H1 (cell line): Measurements from ENCODE around the gene ZBTB20. TPM values are rescaled to one million over a fixed set of nuclear protein-coding genes. Genes with fewer than 3 reads are reported as not detected.

Experiments used
- GTF2F1 ChIP-seq: IDR thresholded peaks from 2 replicates; pipeline ENCODE4 v1.6.1; 2012; ENCODE audit warnings: low read depth, low read length, improper control_type of control experiment, borderline replicate concordance
- KDM4A ChIP-seq: IDR thresholded peaks from one replicate; pipeline ENCODE4 v1.7.1; 2012; ENCODE audit warnings: low read depth, mild to moderate bottlenecking, moderate library complexity, low read length, inconsistent platforms; ENCODE audit not compliant: severe bottlenecking
- SIX5 ChIP-seq: IDR thresholded peaks from 2 replicates; pipeline ENCODE4 v1.6.1; 2011; ENCODE audit warnings: mild to moderate bottlenecking, low read depth, low read length
- polyA plus RNA-seq, 7 experiments: library from polyadenylated mRNA; depleted of rRNA in 3 of 7; stranded (reverse) in 5 of 7; unstranded in 2 of 7; fragments of >200 nt in 5 of 7; fragments of 200-250 nt in 2 of 7; gene quantifications; 1 replicate in 5 of 7; 2 replicates in 1 of 7; 4 replicates in 1 of 7; pipeline versions ENCODE4 v1.2.1 to v1.2.3, GENCODE V29; 2011 to 2013; ENCODE audit warnings: missing spikeins in 2 of 7, mixed read lengths in 2 of 7
- total RNA-seq: library from RNA; stranded (reverse); fragmentation: NEBNext Ultra II Directional; extraction: Animal tissue kit (Norgen Biotek cat#: 25700); gene quantifications from 2 replicates; pipeline ENCODE4 v1.2.1, GENCODE V29; 2021

The ZBTB20 gene
- total and polyA plus RNA-seq, 2 of the 8 experiments (the other 6 are each of a cell fraction or from before 2014, with no cell fraction given) = 0.35 to 1.3 TPM

- TF ChIP-seq GTF2F1 = no peak
- no peak for TF ChIP-seq SIX5
- no peak for TF ChIP-seq KDM4A
Measured at GRCh38 chr3:115040246-115040645, 106.8 kb downstream of the ZBTB20 start (continued).
